Liver (tissue), 9 donors: ENCODE data around the gene B4GALNT3. TPM values are rescaled to one million over a fixed set of nuclear protein-coding genes. Genes with fewer than 3 reads are reported as not detected.

Source experiments
- DNase-seq: peaks from one replicate; pipeline ENCODE4 v3.0.0-alpha.2; 2017; ENCODE audit warnings: low spot score
- H3K27ac ChIP-seq, 2 donors: one replicate each; pipeline ENCODE4 v1.7.0; 2013; ENCODE audit warnings: inconsistent platforms in 2 of 2, low read length in 2 of 2, control low read depth in 1 of 2, low read depth in 1 of 2, mild to moderate bottlenecking in 1 of 2
- H3K27me3 ChIP-seq, 4 donors: one replicate each; pipeline versions ENCODE4 v1.6.1 to v1.7.0; 2013; ENCODE audit warnings: low read length in 3 of 4, inconsistent platforms in 1 of 4, mild to moderate bottlenecking in 1 of 4, moderate library complexity in 1 of 4; ENCODE audit not compliant: control insufficient read depth in 4 of 4, insufficient read depth in 4 of 4
- H3K36me3 ChIP-seq, 4 donors: one replicate each; pipeline versions ENCODE4 v1.6.1 to v1.7.0; 2013; ENCODE audit warnings: low read length in 3 of 4, mild to moderate bottlenecking in 3 of 4, low read depth in 1 of 4, moderate library complexity in 1 of 4; ENCODE audit not compliant: control insufficient read depth in 4 of 4, insufficient read depth in 3 of 4
- H3K4me1 ChIP-seq, 4 donors: one replicate each; pipeline versions ENCODE4 v1.6.1 to v1.7.0; 2013; ENCODE audit warnings: low read length in 3 of 4, mild to moderate bottlenecking in 3 of 4, moderate library complexity in 1 of 4; ENCODE audit not compliant: control insufficient read depth in 4 of 4, insufficient read depth in 4 of 4
- H3K4me3 ChIP-seq, 3 donors: one replicate each; pipeline versions ENCODE4 v1.6.1 to v1.7.0; 2013; ENCODE audit warnings: low read length in 3 of 3, control low read depth in 1 of 3, low read depth in 1 of 3, mild to moderate bottlenecking in 1 of 3
- H3K9ac ChIP-seq, 2 donors: one replicate each; pipeline ENCODE4 v1.7.0; 2013; ENCODE audit warnings: low read length in 2 of 2, mild to moderate bottlenecking in 2 of 2, moderate library complexity in 2 of 2, control low read depth in 1 of 2, low read depth in 1 of 2
- H3K9me3 ChIP-seq, 4 donors: one replicate each; pipeline versions ENCODE4 v1.6.1 to v1.7.0; 2013; ENCODE audit warnings: low read length in 3 of 4; ENCODE audit not compliant: control insufficient read depth in 4 of 4
- FOXA1 ChIP-seq: IDR thresholded peaks from 2 replicates; pipeline ENCODE4 v1.6.1; 2016; ENCODE audit warnings: antibody characterized with exemption
- FOXA2 ChIP-seq: IDR thresholded peaks from 2 replicates; pipeline ENCODE4 v1.6.1; 2016; ENCODE audit warnings: antibody characterized with exemption
- GABPA ChIP-seq, 2 donors: IDR thresholded peaks in 1 of 2; conservative IDR thresholded peaks in 1 of 2; 2 replicates each; pipeline ENCODE4 v1.6.1; 2016; ENCODE audit warnings: antibody characterized with exemption in 2 of 2, mild to moderate bottlenecking in 1 of 2, moderate library complexity in 1 of 2
- HNF4A ChIP-seq, 2 donors: conservative IDR thresholded peaks; 2 replicates each; pipeline ENCODE4 v1.6.1; 2016; ENCODE audit warnings: antibody characterized with exemption in 2 of 2, mild to moderate bottlenecking in 2 of 2
- HNF4G ChIP-seq: IDR thresholded peaks from 2 replicates; pipeline ENCODE4 v1.6.1; 2016; ENCODE audit warnings: antibody characterized with exemption
- JUND ChIP-seq, 2 donors: IDR thresholded peaks; 2 replicates each; pipeline ENCODE4 v1.6.1; 2016; ENCODE audit warnings: antibody characterized with exemption in 2 of 2
- NR2F2 ChIP-seq: IDR thresholded peaks from 2 replicates; pipeline ENCODE4 v1.6.1; 2016; ENCODE audit warnings: antibody characterized with exemption
- RAD21 ChIP-seq, 2 donors: IDR thresholded peaks; 2 replicates each; pipeline ENCODE4 v1.6.1; 2016; ENCODE audit warnings: antibody characterized with exemption in 2 of 2, mild to moderate bottlenecking in 2 of 2
- RXRA ChIP-seq, 2 donors: IDR thresholded peaks; 2 replicates each; pipeline ENCODE4 v1.6.1; 2017 to 2018; ENCODE audit warnings: antibody characterized with exemption in 2 of 2, mild to moderate bottlenecking in 1 of 2
- SP1 ChIP-seq: IDR thresholded peaks from 2 replicates; pipeline ENCODE4 v1.6.1; 2018; ENCODE audit warnings: antibody characterized with exemption, mild to moderate bottlenecking
- TAF1 ChIP-seq: conservative IDR thresholded peaks from 2 replicates; pipeline ENCODE4 v1.6.1; 2016; ENCODE audit warnings: antibody characterized with exemption, mild to moderate bottlenecking
- YY1 ChIP-seq: IDR thresholded peaks from 2 replicates; pipeline ENCODE4 v1.6.1; 2016; ENCODE audit warnings: antibody characterized with exemption, mild to moderate bottlenecking
- WGBS: extraction: QIAGEN DNeasy Blood & Tissue Kit; methylation state at CpG from one replicate; pipeline ENCODE4 v1.1.7; 2013; 5-methylcytosine and 5-hydroxymethylcytosine counted together
- polyA plus RNA-seq, 2 donors: library from polyadenylated mRNA; stranded (reverse) in 1 of 2; unstranded in 1 of 2; fragments of 200-250 nt in 1 of 2; fragments of >200 nt in 1 of 2; fragmentation: Nextera tagmentation in 1 of 2; extraction: Ambion mirVana in 1 of 2; gene quantifications; one replicate each; pipeline versions ENCODE4 v1.2.1 to v1.2.3, GENCODE V29; 2013 to 2015
- total RNA-seq, 2 donors: library from RNA; depleted of rRNA; stranded (reverse); fragments of >200 nt; gene quantifications; one replicate each; pipeline ENCODE4 v1.2.3, GENCODE V29; 2014
- TF ChIP-seq, protein P1 (sequence below): IDR thresholded peaks from 2 replicates; pipeline ENCODE4 v1.6.1; 2016; ENCODE audit warnings: antibody characterized with exemption
- TF ChIP-seq, protein P2 (sequence below): IDR thresholded peaks from 2 replicates; pipeline ENCODE4 v1.6.1; 2016; ENCODE audit warnings: antibody characterized with exemption
- TF ChIP-seq, protein P3 (sequence below): IDR thresholded peaks from 2 replicates; pipeline ENCODE4 v1.6.1; 2016; ENCODE audit warnings: antibody characterized with exemption
- TF ChIP-seq, protein P4 (sequence below): fragments of 150-350 bp; IDR thresholded peaks from 2 replicates; pipeline ENCODE4 v1.5.1; 2017; ENCODE audit warnings: improper control_type of control experiment, low read depth, low read length; ENCODE audit not compliant: missing input control
- donor health status: healthy.
- donor health status: healthy.
- donor health status: healthy.
- donor health status: healthy.
- donor health status: healthy.

Gene B4GALNT3
- under 1 TPM; 0.09 to 0.25 TPM for total RNA-seq
- polyA plus RNA-seq = under 1 TPM in 1 of 2 donors, not detected in 1; 0.14 TPM

DNA sequence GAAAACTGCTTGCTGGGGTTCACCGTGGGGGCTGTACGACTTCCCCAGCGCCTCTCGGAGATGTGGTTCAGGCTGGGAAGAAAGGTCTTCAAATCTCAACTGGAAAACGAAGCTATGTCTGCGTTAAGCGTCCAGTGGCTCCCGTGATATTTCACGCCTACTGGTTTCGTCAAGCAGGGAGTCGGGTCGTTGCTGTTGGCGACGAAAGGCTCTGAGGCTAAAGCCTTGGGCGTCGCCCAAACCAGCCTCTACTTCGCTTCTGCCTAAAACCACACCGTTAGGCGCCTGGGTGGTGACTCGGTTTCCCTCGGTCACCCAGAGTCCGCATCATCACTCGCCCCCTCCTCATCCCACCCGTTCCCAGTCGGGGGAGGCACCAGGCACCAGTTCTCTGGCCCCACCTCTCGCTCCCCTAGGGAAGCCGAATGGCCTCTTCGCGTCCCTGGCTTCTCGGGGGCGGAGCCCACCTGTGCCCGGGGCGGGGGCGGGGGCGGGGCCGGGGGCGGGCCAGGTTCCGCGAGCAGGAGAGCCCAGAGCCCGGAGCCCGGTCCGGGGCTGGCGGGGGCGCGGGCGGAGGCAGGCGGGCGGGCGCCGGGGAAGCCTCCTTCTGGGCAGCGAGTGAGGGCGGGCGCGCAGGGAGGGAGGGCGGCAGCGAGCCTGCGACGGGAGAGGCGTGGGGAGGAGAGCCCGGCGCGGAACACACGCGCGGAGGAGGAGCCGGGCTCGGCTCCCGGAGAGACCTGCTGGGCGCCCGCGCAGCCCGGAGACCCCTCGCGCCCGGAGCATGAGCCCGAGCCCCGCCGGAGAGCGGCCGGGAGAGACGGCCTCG is at the start of gene B4GALNT3:
Gene B4GALNT3, plus strand, starts transcription at position 510 of the 829 bp plus-strand sequence. CDS start 438 bp downstream, outside the sequence.
- peak; percentile 57 for DNase-seq
- no peaks in the 10 kb centered on the region for H3K36me3 ChIP-seq
- no peaks in the 10 kb centered on the region for H3K9me3 ChIP-seq
- peak within 1 kb of the TSS; percentile 18 to 80 (median 58) for H3K4me3 ChIP-seq
- H3K27me3 ChIP-seq = peaks cover 0 to 3% (median 0%) of the 10 kb centered on the region in 4 donors
- H3K27ac ChIP-seq = no peak within 1 kb of the TSS
- TF ChIP-seq, protein P1, sequence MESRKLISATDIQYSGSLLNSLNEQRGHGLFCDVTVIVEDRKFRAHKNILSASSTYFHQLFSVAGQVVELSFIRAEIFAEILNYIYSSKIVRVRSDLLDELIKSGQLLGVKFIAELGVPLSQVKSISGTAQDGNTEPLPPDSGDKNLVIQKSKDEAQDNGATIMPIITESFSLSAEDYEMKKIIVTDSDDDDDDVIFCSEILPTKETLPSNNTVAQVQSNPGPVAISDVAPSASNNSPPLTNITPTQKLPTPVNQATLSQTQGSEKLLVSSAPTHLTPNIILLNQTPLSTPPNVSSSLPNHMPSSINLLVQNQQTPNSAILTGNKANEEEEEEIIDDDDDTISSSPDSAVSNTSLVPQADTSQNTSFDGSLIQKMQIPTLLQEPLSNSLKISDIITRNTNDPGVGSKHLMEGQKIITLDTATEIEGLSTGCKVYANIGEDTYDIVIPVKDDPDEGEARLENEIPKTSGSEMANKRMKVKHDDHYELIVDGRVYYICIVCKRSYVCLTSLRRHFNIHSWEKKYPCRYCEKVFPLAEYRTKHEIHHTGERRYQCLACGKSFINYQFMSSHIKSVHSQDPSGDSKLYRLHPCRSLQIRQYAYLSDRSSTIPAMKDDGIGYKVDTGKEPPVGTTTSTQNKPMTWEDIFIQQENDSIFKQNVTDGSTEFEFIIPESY = no peak
- H3K4me1 ChIP-seq = peaks cover 2 to 17% (median 5%) of the 10 kb centered on the region in 4 donors
- whole genome bisulfite sequencing = 5% methylated on average over 82 of the region's 82 CpGs
- peak within 1 kb of the TSS in 1 of 2 donors; percentile 36 for H3K9ac ChIP-seq

DNA sequence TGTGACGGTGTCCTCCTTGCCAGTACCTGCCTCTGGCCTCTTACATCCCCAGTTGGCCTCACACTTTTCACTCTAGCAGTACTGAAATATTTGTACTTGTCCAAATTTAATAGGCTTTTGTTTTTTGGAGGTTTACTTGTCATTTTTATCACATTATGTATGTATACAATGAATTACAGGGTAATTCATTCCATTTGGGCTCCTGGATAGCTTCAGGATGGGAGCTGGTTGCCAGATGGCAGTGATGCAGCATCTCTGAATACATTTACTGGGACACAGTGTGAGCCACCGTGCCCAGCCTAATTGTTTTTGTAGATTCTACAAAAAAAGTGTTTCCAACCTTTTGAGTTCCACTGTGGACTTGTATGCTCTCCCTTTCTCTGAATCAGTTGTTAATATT is 44.9 kb upstream of the B4GALNT3 start:
- no peaks in the 10 kb centered on the region for H3K9me3 ChIP-seq
- no peak overlapping the region for H3K27ac ChIP-seq
- H3K4me1 ChIP-seq = no peaks in the 10 kb centered on the region
- H3K9ac ChIP-seq = no peak overlapping the region
- peaks cover 5 to 20% (median 11%) of the 10 kb centered on the region in 4 donors for H3K36me3 ChIP-seq
- no peak for DNase-seq
- no peak overlapping the region for H3K4me3 ChIP-seq
- 97% methylated on average over 2 of the region's 2 CpGs for WGBS
- H3K27me3 ChIP-seq = no peaks in the 10 kb centered on the region
- TF ChIP-seq JUND (IDR thresholded peaks at IDR 0.05) (no peak), GABPA (IDR thresholded peaks at IDR 0.05 in 1 of 2, conservative IDR thresholded peaks at IDR 0.05 in 1 of 2) (no peak), NR2F2 (no peak), RXRA (IDR thresholded peaks at IDR 0.05) (no peak), FOXA1 (no peak), HNF4G (no peak), SP1 (no peak), HNF4A (conservative IDR thresholded peaks at IDR 0.05) (no peak), FOXA2 (no peak)
- TF ChIP-seq, protein P2, sequence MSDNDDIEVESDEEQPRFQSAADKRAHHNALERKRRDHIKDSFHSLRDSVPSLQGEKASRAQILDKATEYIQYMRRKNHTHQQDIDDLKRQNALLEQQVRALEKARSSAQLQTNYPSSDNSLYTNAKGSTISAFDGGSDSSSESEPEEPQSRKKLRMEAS = no peak
- TF ChIP-seq, protein P3, sequence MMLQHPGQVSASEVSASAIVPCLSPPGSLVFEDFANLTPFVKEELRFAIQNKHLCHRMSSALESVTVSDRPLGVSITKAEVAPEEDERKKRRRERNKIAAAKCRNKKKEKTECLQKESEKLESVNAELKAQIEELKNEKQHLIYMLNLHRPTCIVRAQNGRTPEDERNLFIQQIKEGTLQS = no peak
- TF ChIP-seq, protein P4, sequence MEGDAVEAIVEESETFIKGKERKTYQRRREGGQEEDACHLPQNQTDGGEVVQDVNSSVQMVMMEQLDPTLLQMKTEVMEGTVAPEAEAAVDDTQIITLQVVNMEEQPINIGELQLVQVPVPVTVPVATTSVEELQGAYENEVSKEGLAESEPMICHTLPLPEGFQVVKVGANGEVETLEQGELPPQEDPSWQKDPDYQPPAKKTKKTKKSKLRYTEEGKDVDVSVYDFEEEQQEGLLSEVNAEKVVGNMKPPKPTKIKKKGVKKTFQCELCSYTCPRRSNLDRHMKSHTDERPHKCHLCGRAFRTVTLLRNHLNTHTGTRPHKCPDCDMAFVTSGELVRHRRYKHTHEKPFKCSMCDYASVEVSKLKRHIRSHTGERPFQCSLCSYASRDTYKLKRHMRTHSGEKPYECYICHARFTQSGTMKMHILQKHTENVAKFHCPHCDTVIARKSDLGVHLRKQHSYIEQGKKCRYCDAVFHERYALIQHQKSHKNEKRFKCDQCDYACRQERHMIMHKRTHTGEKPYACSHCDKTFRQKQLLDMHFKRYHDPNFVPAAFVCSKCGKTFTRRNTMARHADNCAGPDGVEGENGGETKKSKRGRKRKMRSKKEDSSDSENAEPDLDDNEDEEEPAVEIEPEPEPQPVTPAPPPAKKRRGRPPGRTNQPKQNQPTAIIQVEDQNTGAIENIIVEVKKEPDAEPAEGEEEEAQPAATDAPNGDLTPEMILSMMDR = no peak

DNA sequence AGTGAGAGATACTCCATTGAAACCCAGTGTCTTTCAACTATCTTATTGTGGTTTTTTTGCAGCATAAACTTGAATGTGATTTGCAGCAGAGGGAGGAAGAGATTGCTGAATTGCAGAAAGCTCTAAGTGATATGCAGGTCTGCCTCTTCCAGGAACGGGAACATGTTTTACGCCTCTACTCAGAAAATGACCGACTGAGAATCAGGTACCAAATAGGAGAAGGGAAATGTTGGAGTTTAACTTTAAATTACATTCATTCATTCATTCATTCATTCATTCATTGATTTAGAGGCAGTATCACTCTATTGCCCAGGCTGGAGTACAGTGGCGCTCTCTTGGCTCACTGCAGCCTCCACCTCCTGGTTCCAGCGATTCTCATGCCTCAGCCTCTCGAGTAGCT is 41.3 kb upstream of the B4GALNT3 start:
- DNase-seq = no peak
- Histone ChIP-seq H3K4me1 (no peaks in the 10 kb centered on the region), H3K9ac (no peak overlapping the region), H3K27me3 (no peaks in the 10 kb centered on the region), H3K4me3 (no peak overlapping the region), H3K36me3 (peaks cover 3 to 10% (median 3%) of the 10 kb centered on the region in 4 donors), H3K27ac (no peak overlapping the region), H3K9me3 (no peaks in the 10 kb centered on the region)
- WGBS = 97% methylated on average over 6 of the region's 6 CpGs
- TF ChIP-seq YY1 = no peak
- no peak for TF ChIP-seq RAD21 (IDR thresholded peaks at IDR 0.05)
- no peak for TF ChIP-seq FOXA2
- TF ChIP-seq, protein P3 = no peak
- no peak for TF ChIP-seq GABPA (IDR thresholded peaks at IDR 0.05 in 1 of 2, conservative IDR thresholded peaks at IDR 0.05 in 1 of 2)
- TF ChIP-seq JUND (IDR thresholded peaks at IDR 0.05) = no peak
- TF ChIP-seq TAF1 = no peak
- TF ChIP-seq, protein P1 = no peak
